IMR-90 (cell line): ENCODE results near the gene SLAMF9. TPM values are rescaled to one million over a fixed set of nuclear protein-coding genes. Genes with fewer than 3 reads are reported as not detected.

Experiments
- ATAC-seq: fragments of 200-7000 bp; cut with Tn5 transposase; 2 replicates; pipeline ENCODE4 v1.9.1; 2020; ENCODE audit warnings: low read depth, mild to moderate bottlenecking, moderate library complexity
- BruUV-seq: library from RNA; stranded (reverse); fragments of 400-500 nt; replicated peaks from 2 replicates; lab custom pipeline; 2021; lab: Mats Ljungman, UMichigan
- CTCF ChIA-PET: fragments of 300-600 bp; formaldehyde crosslinking; extraction: SDS; loops from one replicate; lab custom pipeline; 2021; ENCODE audit warnings: antibody characterized with exemption; lab: Yijun Ruan, JAX
- POLR2A ChIA-PET: fragments of 300-600 bp; sonication (Branson Sonifier 250); formaldehyde crosslinking; loops from one replicate; lab custom pipeline; 2022; ENCODE audit warnings: antibody characterized with exemption; ENCODE audit not compliant: unreplicated experiment; lab: Charles Lee
- DNase-seq: peaks from one replicate; pipeline ENCODE4 v3.0.0; 2013
- H2AFZ ChIP-seq: replicated peaks from 2 replicates; pipeline ENCODE3; 2013; ENCODE audit warnings: low read length, mild to moderate bottlenecking; ENCODE audit not compliant: poor library complexity
- H2AK5ac ChIP-seq: 2 replicates; pipeline ENCODE4 v1.6.1; 2013; ENCODE audit warnings: low read depth, low read length, inconsistent platforms
- H2AK9ac ChIP-seq: replicated peaks from 2 replicates; pipeline ENCODE3; 2013; ENCODE audit warnings: mild to moderate bottlenecking, low read depth, low read length, moderate library complexity; ENCODE audit not compliant: poor library complexity
- H2BK120ac ChIP-seq: 2 replicates; pipeline ENCODE4 v1.6.1; 2013; ENCODE audit warnings: low read depth, low read length, inconsistent platforms
- H2BK15ac ChIP-seq: 3 replicates; pipeline ENCODE4 v1.6.1; 2013; ENCODE audit warnings: low read depth, low read length, inconsistent platforms
- H2BK20ac ChIP-seq: 2 replicates; pipeline ENCODE4 v1.6.1; 2013; ENCODE audit warnings: low read depth, mild to moderate bottlenecking, inconsistent platforms, low read length, moderate library complexity
- H2BK5ac ChIP-seq: 2 replicates; pipeline ENCODE4 v1.6.1; 2013; ENCODE audit warnings: mild to moderate bottlenecking, low read depth, low read length, inconsistent platforms; ENCODE audit not compliant: poor library complexity, severe bottlenecking
- H3K14ac ChIP-seq: replicated peaks from 2 replicates; pipeline ENCODE4 v1.6.1; 2013; ENCODE audit warnings: low read depth, low read length, inconsistent platforms
- H3K18ac ChIP-seq: 2 replicates; pipeline ENCODE4 v1.6.1; 2013; ENCODE audit warnings: low read depth, low read length, control low read depth
- H3K23ac ChIP-seq: 2 replicates; pipeline ENCODE4 v1.6.1; 2013; ENCODE audit warnings: low read depth, low read length, inconsistent platforms
- H3K27ac ChIP-seq: 2 replicates; pipeline ENCODE4 v1.5.1; 2013; ENCODE audit warnings: mild to moderate bottlenecking, control low read depth, low read length; ENCODE audit not compliant: insufficient read depth
- H3K27me3 ChIP-seq: 2 replicates; pipeline ENCODE4 v1.6.1; 2013; ENCODE audit warnings: low read length; ENCODE audit not compliant: control insufficient read depth, insufficient read depth
- H3K36me3 ChIP-seq: 2 replicates; pipeline ENCODE4 v1.6.1; 2013; ENCODE audit warnings: low read length, mixed read lengths; ENCODE audit not compliant: control insufficient read depth, insufficient read depth
- H3K4ac ChIP-seq: 2 replicates; pipeline ENCODE4 v1.6.1; 2013; ENCODE audit warnings: low read depth, low read length, inconsistent platforms
- H3K4me1 ChIP-seq: 2 replicates; pipeline ENCODE4 v1.6.1; 2013; ENCODE audit warnings: low read length, mixed read lengths; ENCODE audit not compliant: control insufficient read depth, insufficient read depth
- H3K4me2 ChIP-seq: 2 replicates; pipeline ENCODE4 v1.6.1; 2013; ENCODE audit warnings: low read depth, mild to moderate bottlenecking, control low read depth, low read length, moderate library complexity
- H3K4me3 ChIP-seq: 2 replicates; pipeline ENCODE4 v1.5.1; 2013; ENCODE audit warnings: low read depth, mild to moderate bottlenecking, control low read depth, low read length, moderate library complexity; ENCODE audit not compliant: insufficient read depth
- H3K56ac ChIP-seq: 2 replicates; pipeline ENCODE4 v1.6.1; 2013; ENCODE audit warnings: low read length, inconsistent platforms; ENCODE audit not compliant: insufficient read depth; ENCODE audit errors: extremely low read depth
- H3K79me1 ChIP-seq, 2 experiments: 2 replicates each; pipeline ENCODE4 v1.6.1; 2013; ENCODE audit warnings: low read length in 2 of 2, inconsistent platforms in 1 of 2, low read depth in 1 of 2
- H3K9ac ChIP-seq: 2 replicates; pipeline ENCODE4 v1.6.1; 2013; ENCODE audit warnings: low read depth, low read length, control low read depth
- H3K9me1 ChIP-seq: 2 replicates; pipeline ENCODE4 v1.6.1; 2013; ENCODE audit warnings: low read length, inconsistent platforms; ENCODE audit not compliant: insufficient read depth
- H3K9me3 ChIP-seq: 2 replicates; pipeline ENCODE4 v1.6.1; 2013; ENCODE audit warnings: low read length; ENCODE audit not compliant: control insufficient read depth, insufficient read depth
- H4K20me1 ChIP-seq: 2 replicates; pipeline ENCODE4 v1.6.1; 2013; ENCODE audit warnings: low read length, inconsistent platforms; ENCODE audit not compliant: insufficient read depth
- H4K5ac ChIP-seq: 2 replicates; pipeline ENCODE4 v1.6.1; 2013; ENCODE audit warnings: mild to moderate bottlenecking, low read depth, low read length, control low read depth
- H4K8ac ChIP-seq, 2 experiments: 2 replicates each; pipeline ENCODE4 v1.6.1; 2013; ENCODE audit warnings: low read depth in 2 of 2, low read length in 2 of 2, control low read depth in 1 of 2, inconsistent platforms in 1 of 2
- H4K91ac ChIP-seq: 2 replicates; pipeline ENCODE4 v1.6.1; 2013; ENCODE audit warnings: low read depth, low read length, inconsistent platforms; ENCODE audit not compliant: insufficient read depth
- BHLHE40 ChIP-seq: fragments of 150-350 bp; IDR thresholded peaks from 2 replicates; pipeline ENCODE4 v1.6.1; 2016; ENCODE audit warnings: mild to moderate bottlenecking, low read depth, low read length
- CEBPB ChIP-seq: IDR thresholded peaks from 2 replicates; pipeline ENCODE4 v1.6.1; 2012; ENCODE audit warnings: low read depth, low read length, improper control_type of control experiment
- CTCF ChIP-seq: conservative IDR thresholded peaks from 2 replicates; pipeline ENCODE4 v1.5.1; 2012; ENCODE audit warnings: mild to moderate bottlenecking, low read depth, low read length, improper control_type of control experiment
- FOS ChIP-seq: fragments of 150-350 bp; IDR thresholded peaks from 2 replicates; pipeline ENCODE4 v1.6.1; 2016; ENCODE audit warnings: low read depth, low read length
- MAFK ChIP-seq: IDR thresholded peaks from 2 replicates; pipeline ENCODE4 v1.6.1; 2012; ENCODE audit warnings: low read depth, low read length, improper control_type of control experiment
- MAZ ChIP-seq: IDR thresholded peaks from 2 replicates; pipeline ENCODE4 v1.6.1; 2012; ENCODE audit warnings: low read depth, mild to moderate bottlenecking, low read length, improper control_type of control experiment, moderate library complexity, borderline replicate concordance
- MXI1 ChIP-seq: IDR thresholded peaks from 2 replicates; pipeline ENCODE4 v1.6.1; 2012; ENCODE audit warnings: low read depth, mild to moderate bottlenecking, low read length, moderate library complexity, borderline replicate concordance
- POLR2A ChIP-seq: IDR thresholded peaks from 2 replicates; pipeline ENCODE4 v1.6.1; 2012; ENCODE audit warnings: mild to moderate bottlenecking, low read depth, low read length
- RAD21 ChIP-seq: IDR thresholded peaks from 2 replicates; pipeline ENCODE4 v1.6.1; 2012; ENCODE audit warnings: low read length, improper control_type of control experiment
- RFX5 ChIP-seq: IDR thresholded peaks from 2 replicates; pipeline ENCODE4 v1.8.0; 2012; ENCODE audit warnings: low read depth, mild to moderate bottlenecking, low read length, moderate library complexity
- SMC3 ChIP-seq: fragments of 150-350 bp; IDR thresholded peaks from 2 replicates; pipeline ENCODE4 v1.6.1; 2016; ENCODE audit warnings: low read depth, mild to moderate bottlenecking, antibody characterized with exemption, low read length, moderate library complexity
- USF2 ChIP-seq: fragments of 150-350 bp; IDR thresholded peaks from 2 replicates; pipeline ENCODE4 v1.6.1; 2017; ENCODE audit warnings: mild to moderate bottlenecking, antibody characterized with exemption, low read length, low read depth
- WGBS, 2 experiments: methylation state at CpG; one replicate each; pipeline versions ENCODE4 v1.1.5 to v1.1.7; 2013; ENCODE audit warnings: missing lambda C conversion rate in 2 of 2; ENCODE audit not compliant: insufficient read length in 1 of 2; ENCODE audit errors: extremely low coverage in 2 of 2; 5-methylcytosine and 5-hydroxymethylcytosine counted together
- dilution Hi-C: fragments of 300-500 bp; cut with HindIII; formaldehyde crosslinking; loops from one replicate; pipeline ENCODE4 v1.14.3; 2018; ENCODE audit warnings: low sequenced_read_pairs; ENCODE audit not compliant: unreplicated experiment
- in situ Hi-C: fragments of 300-500 bp; cut with MboI; formaldehyde crosslinking; loops from 3 replicates; pipeline ENCODE4 v1.14.3; 2019; ENCODE audit warnings: low sequenced_read_pairs, inconsistent platforms, mixed read lengths
- intact Hi-C: fragments of 100-400 bp; cut with micrococcal nuclease; formaldehyde crosslinking; loops from 2 replicates; pipeline ENCODE4 v1.10.0; 2022
- polyA plus RNA-seq, 3 experiments: library from polyadenylated mRNA; depleted of rRNA; stranded (reverse); fragments of >200 nt; gene quantifications; 2 replicates each; pipeline ENCODE4 v1.2.3, GENCODE V29; 2012; ENCODE audit warnings: low replicate concordance in 1 of 3
- total RNA-seq: library from RNA; depleted of rRNA; stranded (reverse); fragments of >200 nt; gene quantifications from 2 replicates; pipeline ENCODE4 v1.2.3, GENCODE V29; 2012

Gene SLAMF9
- total and polyA plus RNA-seq, 2 of the 4 experiments (the other 2 are of a cell fraction) = 0.18 to 0.67 TPM

- peaks cover 21% of the 10 kb centered on the region for H3K27me3 ChIP-seq
- H2BK5ac ChIP-seq = no peak overlapping the region
- H3K4me2 ChIP-seq = no peak overlapping the region
- no peak overlapping the region for H3K27ac ChIP-seq
- H3K36me3 ChIP-seq = no peaks in the 10 kb centered on the region; the same call in 1 of the 2 replicates
- in situ Hi-C loops = no loop called here
- no peak overlapping the region for H4K5ac ChIP-seq
- H2AFZ ChIP-seq = no peak overlapping the region
- no peak for ATAC-seq
- H3K56ac ChIP-seq = no peak overlapping the region
- H3K4me3 ChIP-seq = no peak overlapping the region
- DNase-seq = no peak
- no TSS peak for BruUV-seq
- dilution Hi-C loops = no loop called here
- H2AK9ac ChIP-seq = no peak overlapping the region
- no peak overlapping the region for H4K8ac ChIP-seq
- TF ChIP-seq FOS (no peak), POLR2A (no peak), RFX5 (no peak), BHLHE40 (no peak), SMC3 (no peak), MXI1 (no peak), MAFK (no peak), RAD21 (no peak), CTCF (no peak), CEBPB (no peak), USF2 (no peak), MAZ (no peak)
- H4K20me1 ChIP-seq = no peaks in the 10 kb centered on the region
- no peaks in the 10 kb centered on the region for H3K9me1 ChIP-seq
- H3K9ac ChIP-seq = no peak overlapping the region
- no peak overlapping the region for H2BK120ac ChIP-seq
- H3K9me3 ChIP-seq = no peaks in the 10 kb centered on the region
- H4K91ac ChIP-seq = no peak overlapping the region
- WGBS, 2 experiments = no CpG with 5 or more reads among the region's 7 CpGs
- H3K79me1 ChIP-seq = no peaks in the 10 kb centered on the region
- CTCF ChIA-PET = interaction anchor here (0.6 kb wide), 1 partner anchor 1990 kb away, joined by 3 read pairs; no protein-coding TSS in a partner anchor
- intact Hi-C loops = no loop called here
- H3K4me1 ChIP-seq = peaks cover 8% of the 10 kb centered on the region; the same call in 1 of the 2 replicates
- H2BK20ac ChIP-seq = no peak overlapping the region
- H3K14ac ChIP-seq = no peak overlapping the region
- H3K4ac ChIP-seq = no peak overlapping the region
- POLR2A ChIA-PET = no interaction called here
- H2AK5ac ChIP-seq = no peak overlapping the region
- no peak overlapping the region for H3K18ac ChIP-seq
- H3K23ac ChIP-seq = no peak overlapping the region
- H2BK15ac ChIP-seq = no peak overlapping the region
Measured at GRCh38 chr1:159980786-159981185, 26.7 kb upstream of the SLAMF9 start.
